Memory B cell (primary cell): ENCODE data around the gene GABRA4.

Experiments used
- ATAC-seq: fragments of 150-1000 bp; cut with Tn5 transposase; 2 replicates; pipeline ENCODE4 v1.10.0; 2021; ENCODE audit warnings: low read depth, mild to moderate bottlenecking, moderate library complexity
- DNase-seq, 2 donors: peaks; one replicate each; pipeline ENCODE4 v3.0.0; 2022; ENCODE audit warnings: low spot score in 2 of 2
- H3K27ac Mint-ChIP-seq: one replicate; pipeline ENCODE4 v1.8.0; 2022; ENCODE audit warnings: mild to moderate bottlenecking, moderate library complexity, mixed read lengths
- H3K27me3 Mint-ChIP-seq: one replicate; pipeline ENCODE4 v1.8.0; 2022; ENCODE audit warnings: mixed read lengths
- H3K36me3 Mint-ChIP-seq: one replicate; pipeline ENCODE4 v1.8.0; 2022; ENCODE audit warnings: mild to moderate bottlenecking, mixed read lengths
- H3K4me1 Mint-ChIP-seq: one replicate; pipeline ENCODE4 v1.8.0; 2022; ENCODE audit warnings: mixed read lengths
- H3K4me3 Mint-ChIP-seq: one replicate; pipeline ENCODE4 v1.8.0; 2022; ENCODE audit warnings: mild to moderate bottlenecking, moderate library complexity, mixed read lengths
- H3K9me3 Mint-ChIP-seq: one replicate; pipeline ENCODE4 v1.8.0; 2022; ENCODE audit warnings: mixed read lengths

The GABRA4 gene

DNA sequence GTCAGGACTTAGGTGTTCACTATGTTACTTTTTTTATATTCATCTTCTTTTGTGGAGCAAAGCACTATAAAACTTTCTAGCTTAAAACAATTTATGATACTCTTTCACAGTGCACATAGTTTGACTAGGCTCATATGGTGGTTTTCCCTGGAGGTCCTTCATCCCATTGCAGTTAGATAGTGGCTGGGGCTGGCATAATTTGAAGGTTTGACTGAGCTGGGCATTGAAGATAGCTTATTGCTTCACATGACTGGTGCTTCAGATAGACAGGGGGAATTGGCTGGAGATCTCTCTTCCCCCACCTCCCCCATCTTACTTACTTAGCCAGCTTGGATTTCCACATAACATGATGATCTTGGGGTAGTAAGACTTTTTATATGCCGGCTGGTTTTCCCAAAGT, 7.0 kb upstream of the GABRA4 start:
- H3K27ac Mint-ChIP-seq, result no peak overlapping the region
- H3K36me3 Mint-ChIP-seq, result no peaks in the 10 kb centered on the region
- ATAC-seq, result no peak
- H3K9me3 Mint-ChIP-seq, result no peaks in the 10 kb centered on the region
- DNase-seq, result no peak
- no peaks in the 10 kb centered on the region for H3K4me1 Mint-ChIP-seq
- H3K4me3 Mint-ChIP-seq, result no peak overlapping the region
- no peaks in the 10 kb centered on the region for H3K27me3 Mint-ChIP-seq

DNA sequence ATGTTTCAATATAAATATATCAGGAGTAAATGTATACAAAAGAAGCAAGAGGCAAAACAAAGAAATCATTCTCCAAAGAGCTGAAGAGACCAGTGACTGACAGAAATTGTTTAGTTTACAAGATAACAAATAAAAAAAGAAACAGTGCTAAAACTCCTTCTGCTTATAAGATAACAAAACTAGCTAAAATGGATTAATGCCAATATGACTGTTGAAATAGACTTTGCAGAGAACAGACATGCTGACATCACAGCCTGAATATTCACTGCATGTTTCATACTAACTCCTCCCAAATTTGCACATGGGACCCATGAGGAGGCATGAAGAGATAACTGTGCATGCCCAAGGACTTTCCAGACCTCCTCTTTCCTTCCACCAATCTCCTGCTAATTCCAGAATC, 6.2 kb upstream of the GABRA4 start:
- Mint-ChIP-seq H3K9me3 (no peaks in the 10 kb centered on the region), H3K27ac (no peak overlapping the region), H3K4me1 (no peaks in the 10 kb centered on the region), H3K36me3 (no peaks in the 10 kb centered on the region), H3K27me3 (peaks cover 5% of the 10 kb centered on the region), H3K4me3 (no peak overlapping the region)
- no peak for ATAC-seq
- DNase-seq, result no peak

DNA sequence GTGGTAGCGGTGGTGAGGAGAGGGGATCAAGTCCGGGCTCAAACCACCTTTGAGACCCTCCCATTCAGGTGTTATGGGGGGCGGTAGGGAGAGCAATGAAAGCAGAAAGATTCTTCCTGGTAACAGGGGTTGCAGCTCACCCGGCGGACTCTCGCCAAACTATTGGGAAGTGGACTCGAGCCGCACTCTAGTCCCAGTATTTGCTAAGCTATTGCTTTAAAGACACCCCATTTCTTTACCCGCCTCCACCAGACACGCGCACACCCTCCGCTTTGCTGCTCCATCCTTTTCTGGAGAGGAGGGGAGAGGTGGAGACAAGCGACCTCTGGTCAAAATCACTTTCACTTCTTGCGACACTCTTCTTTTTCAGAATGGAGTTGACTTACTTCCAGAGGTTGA, 625 bp upstream of the GABRA4 start:
- no peaks in the 10 kb centered on the region for H3K36me3 Mint-ChIP-seq
- ATAC-seq, result no peak
- DNase-seq, result no peak
- peaks cover 8% of the 10 kb centered on the region for H3K4me1 Mint-ChIP-seq
- peak overlapping the region; percentile 39 for H3K4me3 Mint-ChIP-seq
- peaks cover 16% of the 10 kb centered on the region for H3K27me3 Mint-ChIP-seq
- no peak overlapping the region for H3K27ac Mint-ChIP-seq
- H3K9me3 Mint-ChIP-seq, result no peaks in the 10 kb centered on the region

DNA sequence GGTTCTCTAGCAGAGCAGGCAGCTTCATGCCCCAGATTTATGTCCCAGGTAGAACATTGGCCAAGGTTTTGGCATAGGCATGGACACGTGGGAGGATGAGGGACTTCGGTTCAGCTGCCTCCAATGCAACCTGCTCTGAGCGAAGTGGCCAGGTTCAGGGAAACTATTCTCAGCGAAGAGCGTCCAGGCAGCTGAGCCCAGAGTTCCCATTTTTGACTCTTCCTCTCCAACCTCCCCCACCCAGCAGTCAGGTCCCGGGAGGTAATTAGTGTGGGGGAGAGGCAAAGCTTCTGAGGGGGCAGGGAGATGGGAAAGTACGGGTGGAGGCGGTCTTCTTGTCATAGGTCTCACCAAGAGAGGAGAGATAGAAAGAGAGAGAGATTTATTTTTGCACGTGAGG, 1.0 kb downstream of the GABRA4 start:
- Mint-ChIP-seq H3K9me3 (no peaks in the 10 kb centered on the region), H3K4me3 (no peak overlapping the region), H3K4me1 (peaks cover 8% of the 10 kb centered on the region), H3K27me3 (peaks cover 16% of the 10 kb centered on the region), H3K27ac (no peak overlapping the region), H3K36me3 (no peaks in the 10 kb centered on the region)
- DNase-seq, result no peak
- no peak for ATAC-seq

DNA sequence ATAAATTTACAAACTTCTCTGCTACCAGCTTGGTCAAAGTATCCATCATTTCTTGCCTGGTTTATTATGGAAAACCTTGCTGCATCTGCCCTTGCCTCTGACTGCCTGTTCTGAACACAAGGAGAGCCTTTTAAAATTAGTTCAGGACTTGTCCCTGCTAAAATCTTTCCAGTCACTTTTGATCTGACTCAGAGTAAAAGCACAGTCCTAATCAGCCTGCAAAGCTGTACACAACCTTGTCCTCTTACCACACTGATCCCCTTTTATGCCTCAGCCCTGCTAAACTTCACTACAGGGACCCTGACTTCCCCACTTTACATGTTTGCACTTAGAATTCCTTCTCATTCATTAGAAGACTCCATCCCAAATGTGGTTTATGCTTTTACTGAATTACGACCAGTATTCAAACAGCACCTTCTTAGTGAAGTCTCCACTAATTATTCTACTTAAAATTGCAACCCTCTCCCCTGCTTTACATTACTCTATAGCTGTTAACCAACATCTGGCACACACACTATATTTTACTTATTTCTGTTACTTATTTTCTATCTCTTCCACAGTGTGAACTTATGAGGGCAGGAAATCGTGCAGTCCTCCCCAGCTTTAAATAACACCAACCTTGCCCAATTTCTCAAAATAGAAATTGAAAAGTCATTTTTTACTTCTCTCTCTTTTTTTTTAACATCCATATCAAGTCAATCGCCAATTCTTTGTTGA, 6.3 kb downstream of the GABRA4 start:
- ATAC-seq (no peak), DNase-seq (no peak)
- H3K36me3 Mint-ChIP-seq, result no peaks in the 10 kb centered on the region
- peaks cover under 1% of the 10 kb centered on the region for H3K27me3 Mint-ChIP-seq
- no peaks in the 10 kb centered on the region for H3K4me1 Mint-ChIP-seq
- no peaks in the 10 kb centered on the region for H3K9me3 Mint-ChIP-seq
- no peak overlapping the region for H3K27ac Mint-ChIP-seq
- no peak overlapping the region for H3K4me3 Mint-ChIP-seq

DNA sequence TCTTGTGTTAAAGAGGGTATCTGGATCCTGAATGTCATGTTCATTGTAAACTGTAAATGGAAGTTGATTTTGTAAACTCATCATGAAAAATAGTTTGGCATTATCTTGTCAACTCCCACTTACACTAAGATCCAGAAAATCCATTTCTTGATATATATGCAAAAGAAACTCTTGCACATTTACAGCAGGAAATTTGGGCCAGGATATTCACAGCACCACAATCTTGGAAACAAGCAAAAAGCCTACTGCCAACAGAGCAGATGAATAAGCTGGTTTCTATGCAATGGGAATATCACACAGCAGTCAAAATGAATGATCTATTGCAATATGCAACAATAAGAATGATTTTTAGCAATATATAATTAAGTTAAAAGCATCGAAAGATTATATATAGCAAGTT, 8.6 kb downstream of the GABRA4 start:
- Mint-ChIP-seq H3K4me3 (no peak overlapping the region), H3K27ac (no peak overlapping the region), H3K4me1 (no peaks in the 10 kb centered on the region)

DNA sequence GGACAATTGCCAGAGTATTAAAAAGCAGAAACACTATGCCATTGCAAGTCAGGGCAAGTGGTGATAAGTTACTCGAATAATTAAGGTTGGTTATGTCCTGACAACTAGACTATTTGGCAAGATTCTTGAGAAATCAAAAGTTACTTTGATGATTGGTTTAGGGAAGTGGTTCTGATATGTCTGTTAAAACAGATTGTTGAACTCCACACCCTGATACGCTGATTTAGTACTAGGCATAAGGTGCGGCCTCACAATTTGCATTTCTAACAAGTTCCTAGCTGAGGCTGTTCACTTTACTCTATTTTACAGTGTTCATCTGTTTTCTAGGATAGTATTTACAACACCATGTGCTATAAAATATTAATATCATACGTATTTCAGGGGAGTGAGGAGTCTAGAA, 12.5 kb downstream of the GABRA4 start:
- peaks cover 2% of the 10 kb centered on the region for H3K27me3 Mint-ChIP-seq
- H3K4me3 Mint-ChIP-seq, result no peak overlapping the region
- H3K9me3 Mint-ChIP-seq, result peaks cover 2% of the 10 kb centered on the region
- ATAC-seq (no peak), DNase-seq (no peak)
- H3K36me3 Mint-ChIP-seq, result no peaks in the 10 kb centered on the region
- no peak overlapping the region for H3K27ac Mint-ChIP-seq
- no peaks in the 10 kb centered on the region for H3K4me1 Mint-ChIP-seq

More for the DNA sequence above, 8.6 kb downstream of the GABRA4 start:
- no peak for ATAC-seq
- no peaks in the 10 kb centered on the region for H3K9me3 Mint-ChIP-seq
- H3K27me3 Mint-ChIP-seq, result no peaks in the 10 kb centered on the region
- H3K36me3 Mint-ChIP-seq, result no peaks in the 10 kb centered on the region
- no peak for DNase-seq

DNA sequence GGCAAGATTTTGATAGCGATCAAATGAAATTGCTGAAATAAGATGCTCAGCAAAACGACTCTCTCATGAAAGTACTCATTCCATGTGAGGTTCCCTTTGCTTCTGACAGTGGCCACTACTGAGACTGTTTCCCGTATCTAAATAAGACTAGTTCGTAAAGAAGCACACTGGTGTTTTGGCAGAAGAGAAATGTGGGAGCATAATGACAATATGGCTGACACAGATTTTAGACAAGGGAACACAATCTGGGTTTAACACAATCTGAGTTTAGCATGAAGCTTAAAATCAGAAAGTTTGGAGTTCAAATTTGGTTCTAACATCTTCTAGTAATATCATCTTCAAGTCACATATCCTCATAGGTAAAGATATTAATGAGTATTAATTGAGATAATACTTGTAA, 13.7 kb downstream of the GABRA4 start:
- ATAC-seq (no peak), DNase-seq (no peak)
- H3K27me3 Mint-ChIP-seq, result peaks cover 2% of the 10 kb centered on the region
- peaks cover 3% of the 10 kb centered on the region for H3K9me3 Mint-ChIP-seq
- H3K4me3 Mint-ChIP-seq, result no peak overlapping the region
- H3K4me1 Mint-ChIP-seq, result no peaks in the 10 kb centered on the region
- no peaks in the 10 kb centered on the region for H3K36me3 Mint-ChIP-seq
- no peak overlapping the region for H3K27ac Mint-ChIP-seq

DNA sequence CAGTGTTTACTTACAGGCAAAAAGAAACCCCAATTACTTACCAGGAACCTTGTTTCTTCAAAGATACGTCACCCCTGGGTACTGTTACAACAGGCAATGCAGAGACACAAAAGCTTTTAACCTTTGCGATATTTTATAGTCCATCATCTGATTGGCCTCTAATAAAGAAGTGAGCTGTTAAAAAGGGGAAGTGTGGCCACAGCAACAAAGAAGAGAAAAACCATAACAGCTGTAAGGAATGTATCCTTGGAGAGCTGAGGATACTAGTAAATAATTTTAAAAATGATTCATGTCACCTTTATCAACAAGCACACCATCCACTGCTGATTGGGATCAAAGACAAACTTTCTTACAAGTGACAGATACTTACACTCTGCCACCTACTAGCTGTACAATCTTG, 14.1 kb downstream of the GABRA4 start:
- Mint-ChIP-seq H3K27ac (no peak overlapping the region), H3K4me1 (no peaks in the 10 kb centered on the region), H3K36me3 (no peaks in the 10 kb centered on the region), H3K9me3 (peaks cover 3% of the 10 kb centered on the region), H3K27me3 (peaks cover 2% of the 10 kb centered on the region), H3K4me3 (no peak overlapping the region)
- no peak for DNase-seq
- no peak for ATAC-seq

DNA sequence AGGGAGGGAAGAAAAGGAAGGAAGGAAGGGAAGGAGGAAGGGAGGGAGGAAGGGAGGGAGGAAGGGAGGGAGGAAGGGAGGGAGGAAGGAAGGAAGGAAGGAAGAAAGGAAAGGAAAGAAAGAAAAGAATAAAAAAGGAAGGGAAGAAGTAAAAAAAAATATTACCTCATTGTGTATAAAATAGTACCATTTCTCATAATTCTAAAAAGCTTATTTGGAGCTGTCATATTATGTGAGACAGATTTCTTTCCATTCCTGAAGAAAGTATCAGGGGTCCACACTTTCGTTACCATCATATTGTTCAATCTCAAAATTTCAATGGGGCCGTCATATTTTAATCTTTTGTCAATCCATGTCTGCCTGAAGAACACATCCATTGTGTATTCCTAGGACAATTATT, 16.1 kb downstream of the GABRA4 start:
- Mint-ChIP-seq H3K27me3 (peaks cover 4% of the 10 kb centered on the region), H3K4me3 (no peak overlapping the region), H3K27ac (no peak overlapping the region), H3K36me3 (no peaks in the 10 kb centered on the region), H3K4me1 (no peaks in the 10 kb centered on the region), H3K9me3 (peaks cover 5% of the 10 kb centered on the region)
- DNase-seq, result no peak
- ATAC-seq, result no peak

DNA sequence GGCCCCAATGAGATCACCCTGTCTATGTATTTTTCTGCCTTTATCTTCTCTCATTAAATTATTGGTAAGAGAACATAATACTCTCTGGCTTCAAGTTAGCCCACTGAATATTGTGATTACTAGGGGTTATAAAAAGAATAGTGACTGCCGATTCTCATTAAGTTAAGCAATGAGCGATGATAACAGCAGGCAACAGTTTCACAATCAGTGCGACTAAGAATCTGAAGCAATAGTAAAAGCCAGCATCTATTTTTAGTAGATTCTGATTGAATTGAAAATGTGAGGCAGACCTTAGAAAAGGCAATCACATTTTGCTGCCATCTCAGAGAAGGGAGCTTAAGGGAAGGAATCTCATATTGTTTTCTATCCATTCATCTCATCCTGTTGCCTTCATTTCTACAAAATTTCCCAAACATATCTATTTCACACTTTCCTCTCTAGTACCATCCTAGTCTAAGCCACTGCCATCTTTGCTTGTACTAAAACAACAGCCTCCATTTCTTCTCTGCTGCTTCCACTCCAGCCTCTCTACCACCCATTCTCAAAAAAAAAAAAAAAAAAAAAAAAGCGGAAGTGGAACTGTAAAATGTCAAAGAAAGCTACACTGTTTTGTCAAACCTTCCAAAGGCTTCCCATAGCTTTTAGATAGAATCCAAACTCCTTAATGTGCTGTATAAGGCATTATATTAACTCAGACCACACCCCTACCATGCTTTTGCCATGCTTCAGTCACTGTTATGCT, 17.4 kb downstream of the GABRA4 start:
- Mint-ChIP-seq H3K27me3 (peaks cover 4% of the 10 kb centered on the region), H3K9me3 (peaks cover 5% of the 10 kb centered on the region), H3K4me3 (no peak overlapping the region), H3K4me1 (no peaks in the 10 kb centered on the region), H3K27ac (no peak overlapping the region), H3K36me3 (no peaks in the 10 kb centered on the region)
- ATAC-seq (no peak), DNase-seq (no peak)

DNA sequence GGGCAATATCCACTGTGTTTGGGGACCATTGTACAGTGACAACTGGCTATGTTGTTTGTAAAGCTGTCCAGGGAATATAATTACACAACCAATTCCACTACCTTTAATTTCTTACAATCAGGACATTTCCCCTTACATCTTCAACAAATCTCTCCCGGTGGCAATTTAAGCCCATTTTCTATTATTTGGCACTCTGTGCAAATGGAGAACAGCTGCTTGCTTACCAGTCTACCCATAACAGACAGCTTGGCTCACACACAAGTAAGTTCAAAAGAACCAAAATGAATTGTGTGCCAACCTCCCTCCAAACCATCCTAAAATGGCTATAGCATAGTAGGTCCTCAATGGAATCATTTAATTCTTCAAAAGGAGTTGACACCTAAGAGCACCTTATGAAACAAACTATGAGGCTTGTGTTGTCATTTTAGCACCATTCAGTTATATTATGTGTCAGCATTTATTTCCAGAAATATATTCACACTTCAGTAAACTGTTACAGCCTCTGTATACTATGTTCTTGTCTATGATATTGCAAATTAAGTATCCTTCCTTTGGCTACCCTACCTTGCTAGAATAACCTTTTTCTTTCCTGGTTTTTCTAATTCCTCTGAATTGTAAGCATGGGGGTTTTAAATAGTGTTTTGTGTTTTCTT, 18.4 kb downstream of the GABRA4 start:
- no peak overlapping the region for H3K27ac Mint-ChIP-seq
- H3K36me3 Mint-ChIP-seq, result no peaks in the 10 kb centered on the region
- no peaks in the 10 kb centered on the region for H3K4me1 Mint-ChIP-seq
- no peak for ATAC-seq
- peaks cover 4% of the 10 kb centered on the region for H3K27me3 Mint-ChIP-seq
- H3K9me3 Mint-ChIP-seq, result peaks cover 5% of the 10 kb centered on the region
- no peak for DNase-seq
- H3K4me3 Mint-ChIP-seq, result no peak overlapping the region

DNA sequence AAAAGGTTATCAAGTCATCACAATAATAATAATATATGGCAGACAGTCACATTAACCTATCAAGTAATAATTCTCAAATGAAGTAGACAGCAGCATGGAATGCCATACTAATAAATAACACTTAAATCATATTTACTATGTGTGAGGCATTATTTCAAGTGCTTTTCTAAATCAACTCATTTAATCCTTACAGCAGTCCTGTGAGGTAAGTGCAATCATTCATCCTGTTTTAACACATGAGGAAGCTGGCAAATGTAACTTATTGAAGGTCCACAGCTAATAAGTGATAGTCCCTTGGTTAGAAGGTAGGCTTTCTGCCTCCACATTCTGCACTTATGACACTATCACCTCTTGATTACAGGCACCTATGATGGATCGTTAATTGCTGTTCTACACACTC, 24.5 kb downstream of the GABRA4 start:
- H3K36me3 Mint-ChIP-seq, result no peaks in the 10 kb centered on the region
- H3K4me3 Mint-ChIP-seq, result no peak overlapping the region
- H3K27me3 Mint-ChIP-seq, result no peaks in the 10 kb centered on the region
- no peak for ATAC-seq
- DNase-seq, result no peak
- no peak overlapping the region for H3K27ac Mint-ChIP-seq
- H3K9me3 Mint-ChIP-seq, result no peaks in the 10 kb centered on the region
- no peaks in the 10 kb centered on the region for H3K4me1 Mint-ChIP-seq

DNA sequence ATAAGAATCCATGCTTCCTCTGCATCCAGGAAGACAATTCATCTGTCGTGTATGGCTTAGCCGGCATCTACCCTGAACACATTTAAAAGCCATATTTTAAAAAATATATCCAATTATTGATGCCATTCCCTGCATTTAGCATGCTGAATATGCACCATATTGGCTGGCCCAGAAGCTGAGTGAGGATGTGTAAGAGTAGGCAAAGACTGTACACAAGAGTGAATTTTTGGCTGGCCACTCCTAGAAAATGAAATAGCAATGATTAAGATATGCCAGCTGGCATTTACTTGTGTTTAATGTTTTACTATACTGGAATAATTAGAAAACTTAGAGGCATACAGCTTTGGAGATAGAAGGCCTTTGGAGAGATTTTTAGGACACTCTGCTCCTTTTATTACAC, 25.8 kb downstream of the GABRA4 start:
- ATAC-seq (no peak), DNase-seq (no peak)
- Mint-ChIP-seq H3K9me3 (no peaks in the 10 kb centered on the region), H3K36me3 (no peaks in the 10 kb centered on the region), H3K4me3 (no peak overlapping the region), H3K4me1 (no peaks in the 10 kb centered on the region), H3K27me3 (no peaks in the 10 kb centered on the region), H3K27ac (no peak overlapping the region)
